ENCODE measurements around the gene ITGA11. TPM values are rescaled to one million over a fixed set of nuclear protein-coding genes. Genes with fewer than 3 reads are reported as not detected.
A peak's percentile ranks its signal among the peaks of the same experiment; 100 is the strongest.

ITGA11 gene
- total and polyA plus RNA-seq, 3 experiments from 2014 or later, result not detected

DNA sequence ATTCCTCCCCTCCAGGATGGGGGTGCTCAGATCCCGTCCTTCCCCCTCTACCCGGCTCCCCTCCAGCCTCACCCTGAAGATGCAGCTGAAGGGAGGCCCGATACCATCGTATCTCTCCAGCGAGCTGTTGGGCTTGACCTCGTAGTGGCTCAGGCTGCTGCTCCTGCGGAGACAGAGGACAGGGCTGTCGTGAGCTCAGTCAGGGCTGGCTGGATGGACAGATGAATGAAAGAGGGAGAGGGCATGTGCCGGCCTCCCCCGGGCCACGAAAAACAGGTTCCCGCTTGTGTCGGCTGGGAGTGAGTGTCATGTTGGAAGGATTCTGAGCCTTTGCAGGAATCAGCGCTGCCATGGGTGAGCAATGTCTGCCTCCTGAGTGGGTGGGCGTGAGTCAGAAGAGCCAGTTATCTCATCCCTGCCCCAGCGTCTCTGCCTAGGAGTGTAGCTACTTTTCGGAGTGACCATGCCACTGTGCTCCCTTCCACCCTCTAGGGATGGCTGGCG is 119.2 kb downstream of the ITGA11 start:
- Mint-ChIP-seq H3K4me3 (no peak overlapping the region), H3K4me1 (no peaks in the 10 kb centered on the region), H3K9me3 (no peaks in the 10 kb centered on the region), H3K36me3 (no peaks in the 10 kb centered on the region), H3K27ac (no peak overlapping the region), H3K27me3 (peaks cover 9 to 16% of the 10 kb centered on the region in 2 donors)
- Histone ChIP-seq H3K27ac (ENCODE audit: low read depth, low read length) (no peak overlapping the region), H3K36me3 (ENCODE audit: insufficient read depth, low read length) (no peaks in the 10 kb centered on the region), H3K27me3 (ENCODE audit: insufficient read depth, low read length, poor library complexity, severe bottlenecking) (no peaks in the 10 kb centered on the region), H3K9me3 (ENCODE audit: low read length) (no peaks in the 10 kb centered on the region), H3K4me3 (ENCODE audit: low read length) (no peak overlapping the region), H3K4me1 (ENCODE audit: insufficient read depth, low read length) (no peaks in the 10 kb centered on the region)
- ChIA-PET POLR2A (no interaction called here), CTCF (interaction anchor here (1.0 kb wide), 1 partner anchor 9 kb away, joined by 3 read pairs; no protein-coding TSS in a partner anchor)
- no peak for DNase-seq

DNA sequence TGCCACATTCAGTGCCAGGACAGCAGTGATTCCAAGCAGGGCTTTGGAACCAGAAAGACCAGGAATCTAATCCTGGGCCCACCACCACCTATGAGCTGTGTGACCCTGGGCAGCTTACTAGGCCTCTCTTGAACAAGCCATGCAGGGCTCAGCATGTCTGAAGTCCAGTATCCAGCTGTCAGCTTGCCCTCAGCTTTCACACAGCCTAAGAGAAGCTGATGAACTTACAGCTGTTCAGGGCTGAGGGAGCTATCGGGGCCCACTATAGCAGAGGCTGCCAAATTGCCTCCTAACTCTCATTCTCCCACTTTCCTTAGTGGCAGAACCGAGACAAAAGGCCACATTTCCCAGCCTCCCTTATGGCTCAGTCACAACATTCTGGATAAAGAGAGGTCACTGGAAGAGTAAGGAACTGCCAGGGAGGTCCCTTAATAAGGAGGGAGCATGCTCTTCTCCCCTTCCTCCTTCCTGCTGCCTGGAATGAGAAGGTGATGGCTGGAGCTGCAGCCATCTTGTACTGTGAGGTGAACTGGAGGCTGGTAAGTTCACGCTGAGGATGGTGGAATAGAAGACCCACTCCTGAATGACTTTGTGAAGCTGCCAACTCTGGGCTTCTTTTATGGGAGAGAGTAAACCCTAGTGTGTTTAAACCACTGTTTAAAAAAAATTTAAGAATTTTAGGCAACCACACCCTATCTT is 120.0 kb downstream of the ITGA11 start:
- CTCF ChIA-PET, result no interaction called here

DNA sequence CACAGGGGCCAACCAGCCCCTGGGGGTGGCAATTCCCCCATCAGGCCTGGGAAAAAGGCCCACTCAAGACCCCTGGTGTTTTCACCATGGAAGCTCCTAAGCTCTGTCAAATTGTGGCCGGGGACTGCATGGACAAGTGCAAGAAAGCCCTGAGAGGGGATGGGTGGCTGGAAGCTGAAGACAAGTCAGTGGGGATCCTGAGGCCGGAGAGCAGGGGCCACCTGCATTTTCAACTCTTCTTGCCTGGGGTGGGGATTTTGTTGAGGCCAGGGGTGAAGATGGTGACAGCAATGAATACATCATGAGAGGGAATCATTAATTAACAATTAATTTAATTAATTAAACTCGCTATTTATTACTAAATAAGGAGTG is 120.5 kb downstream of the ITGA11 start:
- H3K27ac ChIP-seq (ENCODE audit: low read depth, low read length), result no peak overlapping the region
- Mint-ChIP-seq H3K27me3 (peaks cover 7 to 19% of the 10 kb centered on the region in 2 donors), H3K4me1 (peaks cover 4 to 6% (median 5%) of the 10 kb centered on the region in 3 donors), H3K27ac (no peak overlapping the region), H3K9me3 (no peaks in the 10 kb centered on the region), H3K4me3 (no peak overlapping the region), H3K36me3 (no peaks in the 10 kb centered on the region)
- ChIA-PET POLR2A (no interaction called here), CTCF (no interaction called here)
- H3K4me3 ChIP-seq (ENCODE audit: low read length), result no peak overlapping the region
- no peaks in the 10 kb centered on the region for H3K9me3 ChIP-seq (ENCODE audit: low read length)
- H3K36me3 ChIP-seq (ENCODE audit: insufficient read depth, low read length), result no peaks in the 10 kb centered on the region
- DNase-seq, result no peak
- peaks cover under 1% of the 10 kb centered on the region for H3K27me3 ChIP-seq (ENCODE audit: insufficient read depth, low read length, poor library complexity, severe bottlenecking)
- H3K4me1 ChIP-seq (ENCODE audit: insufficient read depth, low read length), result peaks cover 2% of the 10 kb centered on the region

More for the DNA sequence above, 120.0 kb downstream of the ITGA11 start:
- Histone ChIP-seq H3K4me3 (ENCODE audit: low read length) (no peak overlapping the region), H3K27ac (ENCODE audit: low read depth, low read length) (no peak overlapping the region), H3K36me3 (ENCODE audit: insufficient read depth, low read length) (no peaks in the 10 kb centered on the region), H3K4me1 (ENCODE audit: insufficient read depth, low read length) (no peaks in the 10 kb centered on the region), H3K9me3 (ENCODE audit: low read length) (no peaks in the 10 kb centered on the region), H3K27me3 (ENCODE audit: insufficient read depth, low read length, poor library complexity, severe bottlenecking) (no peaks in the 10 kb centered on the region)
- POLR2A ChIA-PET, result no interaction called here
- no peaks in the 10 kb centered on the region for H3K36me3 Mint-ChIP-seq
- H3K9me3 Mint-ChIP-seq, result no peaks in the 10 kb centered on the region
- H3K27me3 Mint-ChIP-seq, result peaks cover 9 to 19% of the 10 kb centered on the region in 2 donors
- H3K4me1 Mint-ChIP-seq, result peaks cover 0 to under 1% (median 0%) of the 10 kb centered on the region in 3 donors
- no peak for DNase-seq
- no peak overlapping the region for H3K4me3 Mint-ChIP-seq
- H3K27ac Mint-ChIP-seq, result no peak overlapping the region

DNA sequence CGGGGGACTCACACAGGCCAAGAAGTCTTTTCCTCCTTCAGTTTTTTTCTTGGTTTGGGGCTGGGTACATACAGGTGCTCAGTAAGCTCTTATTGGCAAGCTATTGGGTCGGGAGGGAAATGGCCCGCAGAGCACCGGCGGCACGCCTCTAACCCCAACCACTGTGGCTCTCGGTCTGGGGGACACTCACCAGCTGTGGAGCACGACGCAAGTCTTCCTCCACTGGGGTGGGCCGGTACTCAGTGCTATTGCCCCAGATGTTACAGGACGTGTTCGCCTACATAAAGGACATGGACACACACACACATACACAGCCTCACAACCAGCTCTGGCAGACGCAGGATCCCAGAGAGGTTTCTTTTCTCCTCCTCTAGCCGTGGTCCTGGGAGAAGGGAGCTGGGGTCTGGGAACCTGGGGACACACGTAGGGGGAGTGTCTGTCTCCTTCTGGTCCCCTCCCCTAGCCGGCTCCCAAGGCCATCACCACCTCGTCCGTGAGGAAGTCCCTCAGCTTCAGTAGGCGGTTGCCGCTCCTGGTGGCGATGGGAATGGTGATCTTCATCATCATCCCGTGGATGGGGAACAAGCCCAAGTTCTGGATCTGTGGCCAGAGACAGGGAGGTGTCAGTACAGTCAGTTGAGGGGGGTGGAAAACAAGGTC is 121.0 kb downstream of the ITGA11 start:
- no peak overlapping the region for H3K4me3 Mint-ChIP-seq
- no peaks in the 10 kb centered on the region for H3K9me3 Mint-ChIP-seq
- H3K27me3 Mint-ChIP-seq, result peaks cover 7 to 19% of the 10 kb centered on the region in 2 donors
- peaks cover 5% of the 10 kb centered on the region for H3K4me1 ChIP-seq (ENCODE audit: insufficient read depth, low read length)
- H3K4me3 ChIP-seq (ENCODE audit: low read length), result no peak overlapping the region
- H3K9me3 ChIP-seq (ENCODE audit: low read length), result no peaks in the 10 kb centered on the region
- H3K36me3 ChIP-seq (ENCODE audit: insufficient read depth, low read length), result no peaks in the 10 kb centered on the region
- no peak overlapping the region for H3K27ac Mint-ChIP-seq
- no peaks in the 10 kb centered on the region for H3K36me3 Mint-ChIP-seq
- no peak for DNase-seq
- H3K27ac ChIP-seq (ENCODE audit: low read depth, low read length), result no peak overlapping the region
- ChIA-PET CTCF (no interaction called here), POLR2A (no interaction called here)
- H3K4me1 Mint-ChIP-seq, result peaks cover 9 to 10% (median 10%) of the 10 kb centered on the region in 3 donors
- H3K27me3 ChIP-seq (ENCODE audit: insufficient read depth, low read length, poor library complexity, severe bottlenecking), result peaks cover 3% of the 10 kb centered on the region

- Mint-ChIP-seq H3K4me1 (peaks cover 9 to 10% (median 10%) of the 10 kb centered on the region in 3 donors), H3K27me3 (peaks cover 7 to 17% of the 10 kb centered on the region in 2 donors), H3K4me3 (no peak overlapping the region), H3K36me3 (no peaks in the 10 kb centered on the region), H3K27ac (no peak overlapping the region), H3K9me3 (no peaks in the 10 kb centered on the region)
- H3K9me3 ChIP-seq (ENCODE audit: low read length), result no peaks in the 10 kb centered on the region
- H3K36me3 ChIP-seq (ENCODE audit: insufficient read depth, low read length), result no peaks in the 10 kb centered on the region
- no peak overlapping the region for H3K4me3 ChIP-seq (ENCODE audit: low read length)
- no peak for DNase-seq
- peaks cover 5% of the 10 kb centered on the region for H3K4me1 ChIP-seq (ENCODE audit: insufficient read depth, low read length)
- H3K27me3 ChIP-seq (ENCODE audit: insufficient read depth, low read length, poor library complexity, severe bottlenecking), result peaks cover 3% of the 10 kb centered on the region
- CTCF ChIA-PET, result no interaction called here
- POLR2A ChIA-PET, result no interaction called here
- no peak overlapping the region for H3K27ac ChIP-seq (ENCODE audit: low read depth, low read length)
Observed at GRCh38 chr15:68310178-68310803, 121.7 kb downstream of the ITGA11 start.

GRCh38 chr15:68309024-68309423 is 122.9 kb downstream of the ITGA11 start:
- CTCF ChIA-PET, result interaction anchor here (1.1 kb wide), 1 partner anchor 56 kb away, joined by 3 read pairs; no protein-coding TSS in a partner anchor
- Histone ChIP-seq H3K27ac (ENCODE audit: low read depth, low read length) (no peak overlapping the region), H3K4me3 (ENCODE audit: low read length) (no peak overlapping the region), H3K4me1 (ENCODE audit: insufficient read depth, low read length) (peaks cover 5% of the 10 kb centered on the region), H3K9me3 (ENCODE audit: low read length) (no peaks in the 10 kb centered on the region), H3K27me3 (ENCODE audit: insufficient read depth, low read length, poor library complexity, severe bottlenecking) (peaks cover 3% of the 10 kb centered on the region), H3K36me3 (ENCODE audit: insufficient read depth, low read length) (no peaks in the 10 kb centered on the region)
- peaks cover 5 to 14% of the 10 kb centered on the region in 2 donors for H3K27me3 Mint-ChIP-seq
- DNase-seq, result no peak
- H3K4me3 Mint-ChIP-seq, result no peak overlapping the region
- peaks cover 9 to 10% (median 10%) of the 10 kb centered on the region in 3 donors for H3K4me1 Mint-ChIP-seq
- H3K9me3 Mint-ChIP-seq, result no peaks in the 10 kb centered on the region
- H3K36me3 Mint-ChIP-seq, result no peaks in the 10 kb centered on the region
- POLR2A ChIA-PET, result no interaction called here
- H3K27ac Mint-ChIP-seq, result no peak overlapping the region

- H3K27me3 Mint-ChIP-seq, result peaks cover 0 to 11% of the 10 kb centered on the region in 2 donors
- Histone ChIP-seq H3K4me3 (ENCODE audit: low read length) (no peak overlapping the region), H3K9me3 (ENCODE audit: low read length) (no peaks in the 10 kb centered on the region), H3K4me1 (ENCODE audit: insufficient read depth, low read length) (peaks cover 5% of the 10 kb centered on the region), H3K36me3 (ENCODE audit: insufficient read depth, low read length) (no peaks in the 10 kb centered on the region), H3K27ac (ENCODE audit: low read depth, low read length) (no peak overlapping the region), H3K27me3 (ENCODE audit: insufficient read depth, low read length, poor library complexity, severe bottlenecking) (peaks cover 3% of the 10 kb centered on the region)
- peak overlapping the region in 1 of 8 donors; percentile 75 for H3K27ac Mint-ChIP-seq
- no peaks in the 10 kb centered on the region for H3K36me3 Mint-ChIP-seq
- H3K9me3 Mint-ChIP-seq, result no peaks in the 10 kb centered on the region
- H3K4me3 Mint-ChIP-seq, result no peak overlapping the region
- DNase-seq, result no peak
- POLR2A ChIA-PET, result no interaction called here
- CTCF ChIA-PET, result interaction anchor here (0.9 to 2.4 kb wide), 9 partner anchors 10 to 112 kb away, joined by 3 to 19 read pairs (median 5); partner anchors contain the start of gene FEM1B
- peaks cover 9 to 10% (median 10%) of the 10 kb centered on the region in 3 donors for H3K4me1 Mint-ChIP-seq
Observed at GRCh38 chr15:68307131-68307928, 124.6 kb downstream of the ITGA11 start.
